Measurements from ENCODE around the gene MAP7D1. TPM values are rescaled to one million over a fixed set of nuclear protein-coding genes. Genes with fewer than 3 reads are reported as not detected.

The MAP7D1 gene
- total and polyA plus RNA-seq, 8 donors = 14.6 to 164 (median 41.3) TPM

DNA sequence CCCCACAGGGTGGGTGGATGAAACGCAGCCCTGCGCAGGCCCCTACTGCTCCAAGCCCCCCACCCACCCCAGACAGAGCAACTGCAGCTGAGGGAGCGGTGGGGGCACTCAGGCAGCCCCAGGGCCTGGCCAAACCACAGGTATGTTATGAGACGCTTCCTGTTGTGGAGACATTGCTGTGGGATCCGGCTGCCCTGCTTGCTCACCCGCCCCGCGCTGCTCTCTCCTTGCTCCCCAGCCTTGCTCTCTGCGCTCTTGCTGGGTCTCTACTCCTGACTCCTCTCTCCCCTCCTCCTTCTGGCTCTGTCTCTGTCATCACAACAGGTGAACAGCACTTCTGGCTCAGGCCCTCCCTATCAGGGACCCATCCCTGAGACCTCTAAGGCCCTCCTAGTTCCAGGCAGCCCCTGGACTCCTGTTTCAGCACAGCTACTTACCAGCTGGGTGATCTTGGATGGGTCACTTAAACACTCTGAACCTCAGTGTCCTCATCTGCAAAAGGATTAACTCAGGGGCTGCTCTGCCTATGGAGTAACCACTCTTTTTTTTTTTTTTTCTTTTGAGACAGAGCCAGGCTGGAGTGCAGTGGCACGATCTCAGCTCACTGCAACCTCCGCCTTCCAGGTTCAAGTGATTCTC lies 46.8 kb upstream of the MAP7D1 start:
- Histone ChIP-seq H3K4me1 (peaks cover 0 to 25% (median 3%) of the 10 kb centered on the region in 4 donors), H3K36me3 (no peaks in the 10 kb centered on the region), H3K27ac (peak overlapping the region in 2 of 5 donors; percentile 11 to 48), H3K4me3 (no peak overlapping the region), H3K27me3 (no peaks in the 10 kb centered on the region), H3K9me3 (no peaks in the 10 kb centered on the region)
- 64 to 87% (median 79%) methylated on average over 8 to 11 of the region's 11 CpGs for WGBS, 5 donors
- no peak for DNase-seq
- TF ChIP-seq POLR2A (IDR thresholded peaks at IDR 0.05) (no peak), EP300 (IDR thresholded peaks at IDR 0.05) (no peak), POLR2AphosphoS5 (IDR thresholded peaks at IDR 0.05) (no peak)
- TF ChIP-seq, protein P1, sequence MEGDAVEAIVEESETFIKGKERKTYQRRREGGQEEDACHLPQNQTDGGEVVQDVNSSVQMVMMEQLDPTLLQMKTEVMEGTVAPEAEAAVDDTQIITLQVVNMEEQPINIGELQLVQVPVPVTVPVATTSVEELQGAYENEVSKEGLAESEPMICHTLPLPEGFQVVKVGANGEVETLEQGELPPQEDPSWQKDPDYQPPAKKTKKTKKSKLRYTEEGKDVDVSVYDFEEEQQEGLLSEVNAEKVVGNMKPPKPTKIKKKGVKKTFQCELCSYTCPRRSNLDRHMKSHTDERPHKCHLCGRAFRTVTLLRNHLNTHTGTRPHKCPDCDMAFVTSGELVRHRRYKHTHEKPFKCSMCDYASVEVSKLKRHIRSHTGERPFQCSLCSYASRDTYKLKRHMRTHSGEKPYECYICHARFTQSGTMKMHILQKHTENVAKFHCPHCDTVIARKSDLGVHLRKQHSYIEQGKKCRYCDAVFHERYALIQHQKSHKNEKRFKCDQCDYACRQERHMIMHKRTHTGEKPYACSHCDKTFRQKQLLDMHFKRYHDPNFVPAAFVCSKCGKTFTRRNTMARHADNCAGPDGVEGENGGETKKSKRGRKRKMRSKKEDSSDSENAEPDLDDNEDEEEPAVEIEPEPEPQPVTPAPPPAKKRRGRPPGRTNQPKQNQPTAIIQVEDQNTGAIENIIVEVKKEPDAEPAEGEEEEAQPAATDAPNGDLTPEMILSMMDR (IDR thresholded peaks at IDR 0.05) = no peak
- intact Hi-C loops (cut with DNase I; ENCODE audit: low total_unique reads) = loop anchor here (10.0 kb wide), 1 partner anchor 306 kb away; no protein-coding TSS in a partner anchor

DNA sequence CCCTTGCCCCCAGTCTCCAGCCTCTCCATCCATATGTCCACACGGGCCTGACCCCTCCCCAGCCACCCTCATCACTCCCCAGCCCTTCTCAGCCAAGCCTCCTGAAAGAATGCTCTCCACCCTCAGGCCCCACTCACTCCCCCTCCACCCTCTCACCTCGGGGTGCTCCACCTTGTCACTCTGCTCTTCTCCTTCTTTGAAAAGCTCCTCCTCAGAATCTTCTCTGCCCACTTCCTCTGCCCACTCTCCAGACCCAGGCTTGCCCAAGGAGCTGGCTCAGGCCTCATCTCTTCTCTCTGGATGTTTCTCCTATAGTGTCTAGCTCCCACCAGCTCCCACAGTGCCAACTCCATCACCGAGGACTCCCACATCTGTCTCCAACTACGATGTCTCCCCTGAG lies 44.8 kb upstream of the MAP7D1 start:
- no peak for DNase-seq
- H3K27me3 ChIP-seq = no peaks in the 10 kb centered on the region
- WGBS, 5 donors = 58 to 68% (median 64%) methylated on average over 4 of the region's 4 CpGs
- no peaks in the 10 kb centered on the region for H3K9me3 ChIP-seq
- no peaks in the 10 kb centered on the region for H3K36me3 ChIP-seq
- peaks cover 12 to 39% (median 20%) of the 10 kb centered on the region in 4 donors for H3K4me1 ChIP-seq
- peak overlapping the region in 1 of 5 donors; percentile 42 for H3K27ac ChIP-seq
- no peak overlapping the region for H3K4me3 ChIP-seq
- TF ChIP-seq, protein P1 (IDR thresholded peaks at IDR 0.05) = no peak
- TF ChIP-seq POLR2A (IDR thresholded peaks at IDR 0.05) (no peak), POLR2AphosphoS5 (IDR thresholded peaks at IDR 0.05) (no peak), EP300 (IDR thresholded peaks at IDR 0.05) (no peak)
- intact Hi-C loops (cut with DNase I; ENCODE audit: low total_unique reads) = no loop called here

DNA sequence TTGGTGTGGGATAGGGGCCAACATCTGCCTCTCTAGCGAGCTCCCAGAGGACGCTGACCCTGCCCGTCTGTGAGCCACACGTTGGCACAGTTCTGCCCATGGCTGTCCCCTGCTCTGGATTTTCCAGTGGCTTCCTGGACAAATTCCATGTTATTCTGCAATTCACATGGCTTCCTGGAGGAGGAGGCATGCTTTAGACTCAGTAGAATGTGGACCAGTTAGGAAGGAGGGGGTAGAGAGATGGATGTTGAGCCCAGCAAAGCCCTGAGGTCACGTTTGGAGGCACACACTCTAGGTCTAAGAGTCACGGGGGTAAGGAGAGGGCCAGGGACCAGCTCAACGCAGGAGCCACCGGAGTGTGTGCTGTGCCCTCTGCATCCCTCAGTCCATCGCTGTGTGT lies 43.1 kb upstream of the MAP7D1 start:
- Histone ChIP-seq H3K4me3 (no peak overlapping the region), H3K27me3 (no peaks in the 10 kb centered on the region), H3K27ac (no peak overlapping the region), H3K4me1 (peaks cover 16 to 41% (median 26%) of the 10 kb centered on the region in 4 donors), H3K36me3 (no peaks in the 10 kb centered on the region), H3K9me3 (no peaks in the 10 kb centered on the region)
- intact Hi-C loops (cut with DNase I; ENCODE audit: low total_unique reads) = no loop called here
- WGBS, 5 donors = 85 to 90% (median 90%) methylated on average over 9 of the region's 9 CpGs
- no peak for TF ChIP-seq POLR2A (IDR thresholded peaks at IDR 0.05)
- TF ChIP-seq, protein P1 (IDR thresholded peaks at IDR 0.05) = no peak
- TF ChIP-seq POLR2AphosphoS5 (IDR thresholded peaks at IDR 0.05) = no peak
- no peak for TF ChIP-seq EP300 (IDR thresholded peaks at IDR 0.05)
- DNase-seq = no peak

DNA sequence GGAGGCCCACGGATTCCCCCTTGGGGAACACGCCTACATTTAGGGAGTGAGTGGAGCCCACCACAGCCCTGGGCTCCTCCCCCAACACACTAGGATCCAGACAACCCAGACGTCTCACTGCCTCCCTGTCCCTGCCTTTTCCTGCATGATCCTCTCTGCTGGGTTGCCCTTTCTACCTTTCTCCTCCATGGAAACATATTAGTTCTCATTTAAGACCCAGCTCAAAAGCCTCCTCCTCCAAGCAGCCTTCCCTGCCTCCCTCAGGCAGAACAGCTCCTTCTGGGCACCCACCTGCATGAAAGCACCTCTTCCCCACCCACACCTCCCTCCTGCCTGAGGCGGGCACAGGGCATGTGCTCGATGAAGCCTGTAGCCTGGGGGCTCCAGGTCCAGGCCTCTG lies 41.6 kb upstream of the MAP7D1 start:
- intact Hi-C loops (cut with DNase I; ENCODE audit: low total_unique reads) = no loop called here
- peaks cover 16 to 48% (median 30%) of the 10 kb centered on the region in 4 donors for H3K4me1 ChIP-seq
- peak overlapping the region in 4 of 5 donors; percentile 64 to 83 (median 72) for H3K27ac ChIP-seq
- H3K27me3 ChIP-seq = no peaks in the 10 kb centered on the region
- no peak for DNase-seq
- WGBS, 5 donors = 68 to 74% (median 72%) methylated on average over 5 of the region's 5 CpGs
- H3K36me3 ChIP-seq = no peaks in the 10 kb centered on the region
- no peaks in the 10 kb centered on the region for H3K9me3 ChIP-seq
- TF ChIP-seq POLR2AphosphoS5 (IDR thresholded peaks at IDR 0.05) = no peak
- no peak for TF ChIP-seq EP300 (IDR thresholded peaks at IDR 0.05)
- TF ChIP-seq POLR2A (IDR thresholded peaks at IDR 0.05) = no peak
- TF ChIP-seq, protein P1 (IDR thresholded peaks at IDR 0.05) = no peak
- H3K4me3 ChIP-seq = no peak overlapping the region

Data from stomach (tissue), 9 donors.